Measurements from ENCODE around the gene MT1X.

MT1X gene

GRCh38 chr16:56637814-56638750, 44.2 kb upstream of the MT1X start, which contains the start of gene MT1A:
TSS of gene MT1A (plus strand) at chr16:56638666. CDS start at chr16:56638739, 73 bp downstream.
- H3K4me3 ChIP-seq, result peak within 1 kb of the TSS; percentile 70
- DNase-seq (ENCODE audit: low spot score), result peak; percentile 93
- TF ChIP-seq CTCF (IDR thresholded peaks at IDR 0.05), result no peak
- H3K27ac ChIP-seq, result peak within 1 kb of the TSS; percentile 81 to 85

- Histone ChIP-seq H3K4me3 (peak overlapping the region; percentile 70), H3K27ac (peak overlapping the region; percentile 81 to 85)
- TF ChIP-seq CTCF (IDR thresholded peaks at IDR 0.05), result no peak
- no peak for DNase-seq (ENCODE audit: low spot score)
Observed at GRCh38 chr16:56639045-56639444, 43.2 kb upstream of the MT1X start.

- no peak for TF ChIP-seq CTCF (IDR thresholded peaks at IDR 0.05)
- no peak overlapping the region for H3K27ac ChIP-seq
- H3K4me3 ChIP-seq, result no peak overlapping the region
- no peak for DNase-seq (ENCODE audit: low spot score)
Observed at GRCh38 chr16:56640076-56640475, 42.2 kb upstream of the MT1X start.

- DNase-seq (ENCODE audit: low spot score), result no peak
- Histone ChIP-seq H3K27ac (no peak overlapping the region), H3K4me3 (no peak overlapping the region)
- no peak for TF ChIP-seq CTCF (IDR thresholded peaks at IDR 0.05)
Observed at GRCh38 chr16:56641166-56641565, 41.1 kb upstream of the MT1X start.

- peak; percentile 59 for TF ChIP-seq CTCF (IDR thresholded peaks at IDR 0.05)
Observed at GRCh38 chr16:56643080-56643778, 39.0 kb upstream of the MT1X start.

GRCh38 chr16:56643833-56644232, 38.4 kb upstream of the MT1X start:
- H3K4me3 ChIP-seq, result peak overlapping the region; percentile 68
- TF ChIP-seq CTCF (IDR thresholded peaks at IDR 0.05), result no peak
- DNase-seq (ENCODE audit: low spot score), result no peak
- peak overlapping the region; percentile 61 to 84 for H3K27ac ChIP-seq

More at GRCh38 chr16:56643080-56643778, 39.0 kb upstream of the MT1X start:
- peak; percentile 90 for DNase-seq (ENCODE audit: low spot score)
- H3K27ac ChIP-seq, result peak overlapping the region; percentile 61 to 84
- peak overlapping the region; percentile 68 for H3K4me3 ChIP-seq
